GM18511 (cell line): Measurements from ENCODE around the gene TDRD9.

Source experiments
- ATAC-seq: cut with Tn5 transposase; IDR thresholded peaks from one replicate; pipeline ENCODE4 v1.9.1; 2021; ENCODE audit warnings: mild to moderate bottlenecking, moderate library complexity; ENCODE audit not compliant: unreplicated experiment

TDRD9 gene

DNA sequence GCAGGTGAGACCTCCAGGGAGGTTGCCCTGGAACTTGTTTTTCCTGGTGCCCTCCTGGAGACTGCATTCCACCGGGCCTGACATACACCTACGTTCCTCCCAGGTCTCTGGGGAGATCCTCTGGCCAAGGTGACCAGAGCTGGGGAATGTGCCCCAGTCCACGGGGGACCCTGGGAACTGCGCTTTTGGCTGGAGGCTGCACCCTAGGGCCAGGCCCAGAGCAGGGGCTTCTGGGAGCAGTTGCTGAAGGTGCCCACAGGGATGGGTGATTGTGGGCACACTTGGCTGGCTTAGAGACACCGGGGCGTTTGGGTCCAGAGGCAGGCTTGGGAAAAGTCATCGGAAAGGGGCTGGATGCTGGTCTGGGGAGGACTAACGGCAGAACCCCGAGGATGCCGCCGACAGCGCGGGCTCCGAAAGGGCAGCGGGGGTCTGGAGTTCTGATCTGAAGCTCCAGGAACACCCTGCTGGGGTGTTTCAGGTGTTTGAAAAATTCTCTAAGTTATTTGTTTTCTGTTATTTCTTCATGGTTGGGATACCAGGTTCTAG lies 36.5 kb upstream of the TDRD9 start:
- no peak for ATAC-seq

GRCh38 chr14:103892247-103892646 lies 36.0 kb upstream of the TDRD9 start:
- ATAC-seq = no peak

DNA sequence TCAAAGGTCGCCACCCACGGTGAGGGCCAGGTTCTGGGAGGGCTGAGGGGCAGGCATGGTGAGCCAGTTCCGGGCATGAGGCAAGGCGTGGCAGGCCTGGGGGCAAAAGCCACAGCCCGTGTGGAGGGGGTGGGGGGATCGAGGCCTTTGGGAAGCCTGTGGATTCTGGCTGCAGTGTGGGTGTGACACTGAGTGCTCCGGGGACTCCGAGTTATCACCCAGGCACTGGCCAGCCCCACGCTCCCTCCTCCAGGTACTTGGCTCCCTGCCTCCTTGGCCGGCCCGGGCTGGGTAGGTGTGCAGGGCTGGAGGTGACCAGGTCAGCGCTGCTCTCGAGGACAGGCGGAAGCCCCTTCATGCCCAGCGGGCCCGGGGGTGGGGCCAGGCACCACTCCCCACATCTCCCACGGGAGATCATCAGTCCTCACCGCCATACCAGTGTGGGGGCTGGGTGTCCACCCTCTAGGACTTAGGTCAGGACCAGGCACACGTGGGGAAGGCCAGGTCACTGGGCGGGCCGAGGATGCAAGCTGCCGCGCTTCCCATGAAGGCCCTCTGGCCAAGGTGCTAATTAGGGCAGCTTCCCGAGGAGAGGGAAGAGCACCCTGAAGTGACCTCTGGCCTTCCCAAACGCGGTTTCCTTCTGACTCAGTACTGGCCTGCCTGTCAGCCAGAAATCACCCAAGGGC lies 34.1 kb upstream of the TDRD9 start:
- no peak for ATAC-seq

GRCh38 chr14:103894723-103895059 lies 33.6 kb upstream of the TDRD9 start:
- no peak for ATAC-seq

GRCh38 chr14:103896578-103896977 lies 31.7 kb upstream of the TDRD9 start:
- ATAC-seq = no peak

DNA sequence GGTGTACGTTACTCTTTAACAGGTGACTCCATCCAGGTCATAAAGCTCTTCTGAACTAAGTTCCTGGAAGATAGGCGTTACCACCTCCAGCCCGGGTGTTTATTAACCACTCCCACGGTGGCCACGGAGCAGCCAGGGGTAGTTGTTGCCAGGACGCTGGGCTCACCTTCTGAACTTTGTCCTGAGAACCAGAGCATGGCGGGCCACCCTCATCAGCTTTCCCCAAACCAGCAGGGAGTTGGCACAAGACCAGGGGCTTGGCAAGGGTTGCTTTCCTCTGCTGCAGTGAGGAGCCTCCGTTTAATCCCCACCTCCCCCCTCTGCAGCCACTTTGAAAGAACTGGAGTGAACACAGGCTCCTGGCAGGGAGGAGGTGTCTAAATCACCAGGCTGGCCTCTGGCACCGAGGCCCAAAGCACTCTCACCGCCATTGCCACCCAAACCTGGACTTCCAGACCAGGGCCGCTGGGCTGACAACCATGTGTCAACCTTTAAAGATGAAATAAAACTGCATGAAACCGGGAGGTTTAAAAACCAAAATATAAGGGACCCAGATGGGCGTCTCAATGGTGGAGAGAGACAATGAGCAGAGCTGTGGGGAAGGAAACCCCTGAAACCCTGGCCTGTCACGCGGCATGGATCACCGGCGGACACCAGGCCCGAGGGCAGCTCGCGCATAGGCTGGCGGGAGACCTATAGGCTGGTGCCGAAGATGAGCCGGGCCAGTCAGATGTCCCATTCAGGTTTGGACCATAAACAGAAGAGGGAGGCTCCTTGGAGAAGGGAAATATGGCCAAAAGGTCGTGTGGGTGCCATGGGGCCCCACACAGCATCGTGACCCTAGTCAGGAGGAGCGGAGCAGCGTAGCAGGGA lies 30.9 kb upstream of the TDRD9 start:
- no peak for ATAC-seq

DNA sequence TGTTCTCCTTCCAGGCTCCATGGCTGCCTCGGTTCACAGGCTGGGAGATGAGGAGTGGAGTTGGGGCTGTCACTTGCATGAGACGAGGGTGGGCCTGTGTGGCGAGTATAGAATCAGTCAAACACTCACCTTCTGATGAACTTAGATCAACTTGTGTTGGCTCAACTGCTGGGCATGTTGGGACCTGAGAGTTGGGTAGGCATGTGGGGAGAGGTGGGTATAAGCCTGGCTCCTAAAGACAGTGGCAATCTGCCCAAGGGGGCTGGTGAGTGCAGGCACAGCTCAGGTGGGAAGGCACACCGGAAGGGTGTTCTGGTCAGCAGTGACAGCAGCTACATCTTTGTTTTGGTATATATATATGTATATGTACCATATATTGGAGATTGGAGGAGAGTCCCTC lies 30.1 kb upstream of the TDRD9 start:
- ATAC-seq = no peak

DNA sequence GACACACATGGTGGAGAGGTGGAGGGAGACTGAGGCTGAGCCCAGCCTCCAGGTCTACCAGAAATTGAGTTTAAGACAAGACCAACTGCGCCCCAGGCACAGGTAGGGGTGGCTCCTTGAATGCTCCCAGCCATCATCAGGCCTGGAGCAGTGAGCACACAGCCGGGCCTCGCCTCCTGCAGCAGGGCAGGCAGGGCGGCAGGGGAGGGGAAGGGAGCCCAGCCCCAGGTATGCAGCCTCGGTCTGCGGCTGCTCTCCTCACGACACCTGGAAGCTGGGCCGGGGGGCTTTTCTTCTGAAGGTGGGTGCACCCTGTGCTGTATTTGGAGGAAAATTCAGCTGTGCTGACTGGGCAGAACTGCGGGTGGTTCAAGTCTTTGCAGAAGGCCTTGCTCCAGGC lies 29.5 kb upstream of the TDRD9 start:
- no peak for ATAC-seq

DNA sequence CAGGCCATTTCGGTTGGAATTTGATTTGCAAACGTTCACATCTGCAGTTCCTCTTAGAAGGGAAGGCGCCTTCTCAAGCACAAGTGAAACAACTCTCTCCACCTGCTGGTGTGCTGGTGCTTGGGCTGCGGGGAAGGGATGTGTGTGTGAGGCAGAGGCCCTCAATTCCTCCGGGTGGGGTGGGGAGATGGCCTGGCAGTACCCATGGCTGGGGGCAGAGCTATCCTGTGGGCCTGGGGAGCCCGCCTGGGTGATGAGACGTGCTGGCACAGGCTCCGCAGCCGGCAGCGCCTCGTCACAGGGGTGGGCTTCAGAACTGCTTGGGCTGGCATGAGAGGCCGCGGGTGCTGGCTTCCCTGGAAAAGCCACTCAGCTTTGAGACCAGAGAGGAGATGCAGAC lies 28.9 kb upstream of the TDRD9 start:
- ATAC-seq = no peak

DNA sequence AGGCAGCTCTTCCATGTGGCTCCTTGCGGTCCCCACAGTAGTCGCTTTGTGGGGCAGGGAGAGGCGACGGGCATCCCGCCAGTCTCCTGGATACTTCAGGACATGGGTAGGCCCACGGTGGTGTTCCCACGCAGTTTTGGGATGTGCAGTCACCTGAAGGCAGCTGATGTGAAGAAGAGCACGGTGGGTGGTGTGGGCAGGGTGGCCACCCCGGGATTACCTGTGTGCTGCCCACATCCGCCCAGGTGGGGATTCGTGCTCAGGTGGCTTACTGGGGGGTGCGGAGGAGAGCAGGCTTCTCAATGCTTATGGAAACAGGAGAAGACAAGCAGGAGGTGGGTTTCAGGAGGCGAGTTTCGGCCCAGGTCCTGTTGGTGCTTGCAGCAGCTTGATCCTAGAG lies 28.4 kb upstream of the TDRD9 start:
- ATAC-seq = no peak

- no peak for ATAC-seq
These were observed 23.7 kb upstream of the TDRD9 start for GRCh38 chr14:103904493-103905107.

GRCh38 chr14:103905842-103906456 lies 22.3 kb upstream of the TDRD9 start:
- no peak for ATAC-seq

- no peak for ATAC-seq
These were observed 19.7 kb upstream of the TDRD9 start for GRCh38 chr14:103908580-103908979.

GRCh38 chr14:103909531-103910261 lies 18.6 kb upstream of the TDRD9 start:
- no peak for ATAC-seq

DNA sequence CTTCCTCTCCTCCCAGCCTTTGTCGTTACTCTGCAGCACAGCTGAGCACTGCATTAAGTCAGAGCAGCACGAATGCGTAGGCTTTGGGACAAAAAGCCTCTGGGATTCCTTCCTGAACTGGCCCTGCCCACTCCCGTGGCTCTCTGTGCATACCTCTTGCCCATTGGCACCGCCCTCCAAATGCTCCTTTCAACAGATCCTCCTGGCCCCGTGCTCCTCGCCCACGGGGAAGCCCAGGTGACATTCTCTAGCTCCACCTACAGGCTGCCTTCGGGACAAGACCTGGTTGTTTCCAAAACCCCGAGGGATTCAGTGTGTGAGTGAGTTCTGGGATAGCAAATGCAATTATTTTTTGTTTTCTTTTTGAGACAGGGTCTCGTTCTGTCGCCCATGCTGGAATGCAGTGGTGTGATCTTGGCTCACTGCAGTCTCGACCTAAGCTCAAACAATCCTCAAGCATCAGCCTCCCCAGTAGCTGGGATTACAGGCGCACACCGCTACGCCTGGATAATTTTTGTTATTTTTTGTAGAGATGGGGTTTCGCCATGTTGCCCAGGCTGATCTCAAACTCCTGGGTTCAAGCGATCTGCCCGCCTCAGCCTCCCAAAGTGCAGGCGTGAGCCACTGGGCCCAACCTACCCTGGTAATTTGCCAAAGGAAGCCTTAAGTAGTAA lies 17.9 kb upstream of the TDRD9 start:
- no peak for ATAC-seq

- no peak for ATAC-seq
These were observed 17.3 kb upstream of the TDRD9 start for GRCh38 chr14:103910984-103911383.

DNA sequence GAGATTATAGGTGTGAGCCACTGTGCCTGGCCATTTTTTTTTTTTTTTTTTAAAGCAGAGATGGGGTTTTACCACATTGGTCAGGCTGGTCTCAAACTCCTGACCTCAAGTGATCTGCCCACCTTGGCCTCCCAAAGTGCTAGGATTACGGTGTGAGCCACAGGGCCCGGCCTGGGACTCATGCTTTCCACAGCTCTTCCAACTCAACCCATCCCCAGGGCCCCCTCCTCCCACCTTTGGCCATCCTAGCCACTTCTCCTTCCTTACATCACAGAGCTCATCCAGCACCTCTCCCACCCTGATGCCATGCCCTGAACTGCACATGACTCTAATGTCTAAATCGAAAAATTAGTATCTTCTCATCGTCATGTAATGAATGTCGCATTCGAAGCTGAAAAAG lies 12.6 kb upstream of the TDRD9 start:
- no peak for ATAC-seq

GRCh38 chr14:103916636-103917262 lies 11.5 kb upstream of the TDRD9 start:
- no peak for ATAC-seq

- ATAC-seq = peak; percentile 99
These were observed 7.0 kb upstream of the TDRD9 start for GRCh38 chr14:103920981-103921854.
